Stomach (tissue), 9 donors: Measurements from ENCODE around the gene NINJ2. TPM values are rescaled to one million over a fixed set of nuclear protein-coding genes. Genes with fewer than 3 reads are reported as not detected.

Experiments
- DNase-seq, 2 donors: peaks; one replicate each; pipeline versions ENCODE4 v3.0.0 to v3.0.0-alpha.2; 2013 to 2019
- H3K27ac ChIP-seq, 5 donors: fragments of 200-600 bp in 4 of 5; sonication (generic) in 4 of 5; one replicate each; pipeline ENCODE4 v1.5.1; 2013 to 2019; ENCODE audit warnings: mild to moderate bottlenecking in 1 of 5, moderate library complexity in 1 of 5
- H3K27me3 ChIP-seq, 3 donors: fragments of 200-600 bp; sonication (generic); one replicate each; pipeline ENCODE4 v1.5.1; 2017 to 2019; ENCODE audit warnings: mixed run types in 1 of 3
- H3K36me3 ChIP-seq, 4 donors: fragments of 200-600 bp; sonication (generic); 1 replicate in 3 of 4; 2 replicates in 1 of 4; pipeline ENCODE4 v1.5.1; 2016 to 2019
- H3K4me1 ChIP-seq, 4 donors: fragments of 200-600 bp; sonication (generic); one replicate each; pipeline ENCODE4 v1.5.1; 2016 to 2019
- H3K4me3 ChIP-seq, 4 donors: fragments of 200-600 bp; sonication (generic) in 3 of 4; one replicate each; pipeline ENCODE4 v1.5.1; 2016 to 2019; ENCODE audit warnings: mild to moderate bottlenecking in 1 of 4
- H3K9me3 ChIP-seq, 4 donors: fragments of 200-600 bp; sonication (generic); one replicate each; pipeline ENCODE4 v1.5.1; 2016 to 2019
- EP300 ChIP-seq: sonication (generic); formaldehyde crosslinking; IDR thresholded peaks from one replicate; pipeline ENCODE4 v1.6.1; 2017; ENCODE audit warnings: antibody characterized with exemption
- POLR2A ChIP-seq, 4 donors: fragments of 450-650 bp; IDR thresholded peaks; one replicate each; pipeline ENCODE4 v1.6.1; 2016; ENCODE audit warnings: antibody characterized with exemption in 4 of 4, control low read depth in 2 of 4, mild to moderate bottlenecking in 1 of 4, moderate library complexity in 1 of 4
- POLR2AphosphoS5 ChIP-seq, 3 donors: sonication (generic); formaldehyde crosslinking; IDR thresholded peaks; one replicate each; pipeline ENCODE4 v1.6.1; 2016; ENCODE audit warnings: antibody characterized with exemption in 3 of 3
- WGBS, 5 donors: extraction: QIAGEN DNeasy Blood & Tissue Kit in 3 of 5; methylation state at CpG; one replicate each; pipeline versions ENCODE4 v1.1.5 to v1.1.7; 2013 to 2018; 5-methylcytosine and 5-hydroxymethylcytosine counted together
- intact Hi-C: fragments of 100-400 bp; cut with DNase I; formaldehyde crosslinking; loops from one replicate; pipeline ENCODE4 v1.15.1; 2023; ENCODE audit warnings: low total_unique reads
- polyA plus RNA-seq, 3 donors: library from polyadenylated mRNA; stranded (reverse); fragments of 200-250 nt; gene quantifications; one replicate each; pipeline ENCODE4 v1.2.3, GENCODE V29; 2013
- total RNA-seq, 5 donors: library from RNA; depleted of rRNA; stranded (reverse); fragments of >200 nt; gene quantifications; one replicate each; pipeline versions ENCODE4 v1.1.0 to v1.2.3, GENCODE V29; 2014 to 2016
- TF ChIP-seq, protein P1 (sequence below), 7 experiments: fragments of 450-650 bp in 4 of 7; fragments of 200-600 bp in 3 of 7; sonication (generic) in 3 of 7; IDR thresholded peaks; one replicate each; pipeline ENCODE4 v1.5.1; 2016 to 2019; ENCODE audit warnings: antibody characterized with exemption in 7 of 7, control low read depth in 2 of 7, mild to moderate bottlenecking in 1 of 7
- donor health status: healthy with polysubstance abuse.
- donor health status: Bipolar disorder and iron deficiency.
- donor health status: healthy.

NINJ2 gene
- total and polyA plus RNA-seq, 8 donors: 2.0 to 26.2 (median 5.0) TPM; not detected in 3

DNA sequence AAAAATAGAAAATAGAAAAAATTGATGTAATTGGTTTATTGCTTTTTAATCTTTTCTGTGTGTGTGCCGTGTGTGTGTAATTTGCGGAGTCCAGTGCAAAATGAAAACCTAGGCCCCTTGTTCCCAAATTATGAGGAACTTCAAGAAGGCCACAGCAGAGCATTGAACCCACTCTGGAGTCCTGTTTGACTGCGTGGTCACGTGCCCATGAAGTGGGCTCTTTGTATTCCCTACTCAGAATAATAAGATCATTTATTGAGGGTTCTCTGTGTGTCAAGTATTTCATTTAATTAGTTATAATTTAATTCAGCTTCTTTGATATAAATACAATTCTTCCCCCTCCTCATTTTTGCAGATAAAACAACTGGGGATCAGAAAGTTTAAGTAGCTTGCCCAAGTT lies 12.3 kb upstream of the NINJ2 start:
- intact Hi-C loops: no loop called here
- H3K36me3 ChIP-seq: no peaks in the 10 kb centered on the region
- 93 to 96% (median 94%) methylated on average over 4 of the region's 4 CpGs for WGBS, 5 donors
- TF ChIP-seq POLR2AphosphoS5 (IDR thresholded peaks at IDR 0.05) (no peak), POLR2A (IDR thresholded peaks at IDR 0.05) (no peak), EP300 (no peak)
- TF ChIP-seq, protein P1, sequence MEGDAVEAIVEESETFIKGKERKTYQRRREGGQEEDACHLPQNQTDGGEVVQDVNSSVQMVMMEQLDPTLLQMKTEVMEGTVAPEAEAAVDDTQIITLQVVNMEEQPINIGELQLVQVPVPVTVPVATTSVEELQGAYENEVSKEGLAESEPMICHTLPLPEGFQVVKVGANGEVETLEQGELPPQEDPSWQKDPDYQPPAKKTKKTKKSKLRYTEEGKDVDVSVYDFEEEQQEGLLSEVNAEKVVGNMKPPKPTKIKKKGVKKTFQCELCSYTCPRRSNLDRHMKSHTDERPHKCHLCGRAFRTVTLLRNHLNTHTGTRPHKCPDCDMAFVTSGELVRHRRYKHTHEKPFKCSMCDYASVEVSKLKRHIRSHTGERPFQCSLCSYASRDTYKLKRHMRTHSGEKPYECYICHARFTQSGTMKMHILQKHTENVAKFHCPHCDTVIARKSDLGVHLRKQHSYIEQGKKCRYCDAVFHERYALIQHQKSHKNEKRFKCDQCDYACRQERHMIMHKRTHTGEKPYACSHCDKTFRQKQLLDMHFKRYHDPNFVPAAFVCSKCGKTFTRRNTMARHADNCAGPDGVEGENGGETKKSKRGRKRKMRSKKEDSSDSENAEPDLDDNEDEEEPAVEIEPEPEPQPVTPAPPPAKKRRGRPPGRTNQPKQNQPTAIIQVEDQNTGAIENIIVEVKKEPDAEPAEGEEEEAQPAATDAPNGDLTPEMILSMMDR (IDR thresholded peaks at IDR 0.05): no peak
- H3K9me3 ChIP-seq: no peaks in the 10 kb centered on the region
- peaks cover 0 to 3% (median 0%) of the 10 kb centered on the region in 4 donors for H3K4me1 ChIP-seq
- H3K27ac ChIP-seq: no peak overlapping the region
- H3K27me3 ChIP-seq: no peaks in the 10 kb centered on the region
- no peak for DNase-seq
- H3K4me3 ChIP-seq: no peak overlapping the region

DNA sequence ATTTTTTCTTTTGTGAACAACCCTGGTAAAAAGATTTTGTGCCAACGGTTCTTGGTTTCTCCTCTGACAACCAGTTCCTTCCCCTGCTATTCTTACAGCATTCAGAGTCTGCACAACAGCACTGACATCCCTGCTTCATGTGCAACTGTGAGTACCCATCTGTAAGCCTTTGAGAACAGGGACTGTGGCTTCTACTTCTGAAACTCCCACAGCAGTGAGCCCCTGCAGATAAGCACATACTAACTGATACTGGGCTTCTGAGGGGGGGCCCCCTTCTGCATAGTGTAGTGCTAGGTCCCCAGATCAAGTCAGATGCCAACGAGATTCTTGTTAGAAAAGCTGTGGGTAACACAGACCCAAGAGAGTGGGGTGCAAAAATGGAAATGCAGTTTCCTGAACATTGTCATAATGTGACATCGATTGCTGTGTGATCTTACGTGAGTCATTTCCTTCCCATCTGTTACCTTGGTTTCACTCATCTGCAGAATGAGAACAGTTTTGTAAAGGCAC lies 11.1 kb upstream of the NINJ2 start:
- Histone ChIP-seq H3K27ac (peak overlapping the region in 3 of 5 donors; percentile 25 to 72 (median 50)), H3K4me1 (peaks cover 0 to 3% (median 0%) of the 10 kb centered on the region in 4 donors), H3K4me3 (no peak overlapping the region), H3K36me3 (no peaks in the 10 kb centered on the region), H3K9me3 (no peaks in the 10 kb centered on the region), H3K27me3 (no peaks in the 10 kb centered on the region)
- intact Hi-C loops: no loop called here
- 58 to 69% (median 59%) methylated on average over 4 of the region's 4 CpGs for WGBS, 5 donors
- TF ChIP-seq POLR2AphosphoS5 (IDR thresholded peaks at IDR 0.05): no peak
- TF ChIP-seq, protein P1 (IDR thresholded peaks at IDR 0.05): no peak
- peak in 1 of 2 donors; percentile 56 for DNase-seq

DNA sequence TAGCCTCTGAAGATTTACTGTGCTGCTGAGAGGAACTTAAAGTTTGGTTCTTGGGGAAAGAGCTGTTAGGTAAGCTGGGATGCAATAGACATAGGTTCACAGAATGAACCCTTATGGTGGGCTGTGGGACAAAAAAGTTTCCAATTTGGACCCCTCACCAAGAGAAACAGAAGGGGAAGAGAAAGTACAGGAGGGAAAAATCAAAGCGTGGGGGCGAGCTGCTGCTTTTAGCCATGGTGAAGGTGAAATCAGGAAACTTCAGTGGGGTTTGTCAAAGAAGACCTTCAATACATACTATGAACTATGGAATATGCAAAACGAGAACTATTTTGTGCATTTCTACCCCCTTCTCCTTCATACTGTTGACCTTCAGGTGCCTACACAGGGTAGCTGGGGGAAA lies 10.6 kb upstream of the NINJ2 start:
- H3K36me3 ChIP-seq: no peaks in the 10 kb centered on the region
- no peaks in the 10 kb centered on the region for H3K9me3 ChIP-seq
- no peak for DNase-seq
- WGBS, 5 donors: 75 to 86% (median 76%) methylated on average over 3 of the region's 3 CpGs
- no peak overlapping the region for H3K4me3 ChIP-seq
- no peaks in the 10 kb centered on the region for H3K27me3 ChIP-seq
- H3K27ac ChIP-seq: peak overlapping the region in 3 of 5 donors; percentile 25 to 72 (median 50)
- H3K4me1 ChIP-seq: peaks cover 0 to 3% (median 0%) of the 10 kb centered on the region in 4 donors
- TF ChIP-seq EP300: no peak
- TF ChIP-seq POLR2AphosphoS5 (IDR thresholded peaks at IDR 0.05): no peak
- TF ChIP-seq, protein P1 (IDR thresholded peaks at IDR 0.05): no peak
- no peak for TF ChIP-seq POLR2A (IDR thresholded peaks at IDR 0.05)
- intact Hi-C loops: no loop called here

DNA sequence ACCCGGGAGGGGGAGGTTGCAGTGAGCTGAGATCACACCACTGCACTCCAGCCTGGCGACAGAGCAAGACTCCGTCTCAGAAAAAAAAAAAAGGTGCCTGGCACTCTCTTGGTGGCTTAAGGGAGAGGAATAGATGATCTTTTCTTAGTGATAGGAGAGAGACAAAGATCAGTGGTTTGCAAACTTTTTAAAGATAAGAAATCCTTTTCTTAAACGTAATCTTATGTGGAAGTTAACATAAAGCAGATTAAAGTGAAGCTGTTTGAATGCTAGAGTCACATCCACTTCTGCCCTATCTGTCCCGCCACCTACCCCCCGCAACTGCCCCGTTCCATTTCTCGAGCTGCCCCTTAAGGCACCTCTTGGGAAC lies 6.3 kb upstream of the NINJ2 start:
- H3K36me3 ChIP-seq: no peaks in the 10 kb centered on the region
- H3K4me3 ChIP-seq: no peak overlapping the region
- intact Hi-C loops: no loop called here
- peaks cover 0 to 8% (median 0%) of the 10 kb centered on the region in 4 donors for H3K4me1 ChIP-seq
- WGBS, 5 donors: 78 to 85% (median 80%) methylated on average over 8 of the region's 8 CpGs
- no peak overlapping the region for H3K27ac ChIP-seq
- no peaks in the 10 kb centered on the region for H3K9me3 ChIP-seq
- DNase-seq: no peak
- TF ChIP-seq EP300 (no peak), POLR2AphosphoS5 (IDR thresholded peaks at IDR 0.05) (no peak), POLR2A (IDR thresholded peaks at IDR 0.05) (no peak)
- TF ChIP-seq, protein P1 (IDR thresholded peaks at IDR 0.05): no peak
- H3K27me3 ChIP-seq: peaks cover 0 to 5% (median 0%) of the 10 kb centered on the region in 3 donors
